ENCODE measurements around the gene ANP32B. TPM values are rescaled to one million over a fixed set of nuclear protein-coding genes. Genes with fewer than 3 reads are reported as not detected.
"Not testable (repeated sequence)": the region's sequence is repeated elsewhere in the genome, so short reads cannot be mapped to it uniquely, and the experiment has no call there.

Gene ANP32B
- total RNA-seq, 1 donor from 2014 or later: 18.8 TPM

- H3K27me3 ChIP-seq (ENCODE audit: control insufficient read depth in 3 of 3, insufficient read depth in 3 of 3, low read length in 3 of 3): no peaks in the 10 kb centered on the region
- no peak overlapping the region for H3K4me3 ChIP-seq (ENCODE audit: low read length in 3 of 3)
- peaks cover 14 to 38% (median 20%) of the 10 kb centered on the region in 3 donors for H3K4me1 ChIP-seq (ENCODE audit: control insufficient read depth in 3 of 3, insufficient read depth in 3 of 3, low read length in 3 of 3)
- H3K27ac ChIP-seq (ENCODE audit: low read depth, low read length): no peak overlapping the region
- no peaks in the 10 kb centered on the region for H3K9me3 ChIP-seq (ENCODE audit: control insufficient read depth in 3 of 3, low read length in 3 of 3)
- no peak overlapping the region for H3K9ac ChIP-seq (ENCODE audit: low read depth in 1 of 3, low read length in 3 of 3)
- H3K36me3 ChIP-seq (ENCODE audit: control insufficient read depth in 3 of 3, insufficient read depth in 3 of 3, low read length in 3 of 3): no peaks in the 10 kb centered on the region
Observed at GRCh38 chr9:97987487-97987886, 4.3 kb downstream of the ANP32B start.

DNA sequence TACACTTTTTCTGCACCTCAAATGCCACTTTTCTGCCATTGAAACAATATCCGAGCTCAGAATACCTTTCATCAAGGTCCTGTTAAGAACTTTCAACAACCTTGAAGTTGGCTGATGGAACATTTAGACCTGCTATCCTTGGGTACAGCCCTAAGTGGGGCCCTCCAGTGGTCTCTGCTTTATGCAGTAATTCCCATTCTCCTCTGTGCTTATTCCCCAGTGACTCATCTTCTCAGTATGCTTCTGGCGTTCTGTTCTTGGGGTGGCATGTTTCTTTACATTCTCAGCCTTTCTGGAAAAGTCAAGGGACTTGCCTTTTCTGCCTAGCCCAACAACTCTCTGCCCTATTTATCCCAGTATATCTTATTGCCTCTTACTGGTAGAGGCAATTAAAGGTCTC is 7.1 kb downstream of the ANP32B start:
- H3K36me3 ChIP-seq (ENCODE audit: control insufficient read depth in 3 of 3, insufficient read depth in 3 of 3, low read length in 3 of 3): peaks cover 0 to 8% (median 6%) of the 10 kb centered on the region in 3 donors
- no peaks in the 10 kb centered on the region for H3K9me3 ChIP-seq (ENCODE audit: control insufficient read depth in 3 of 3, low read length in 3 of 3)
- no peak overlapping the region for H3K4me3 ChIP-seq (ENCODE audit: low read length in 3 of 3)
- peaks cover 16 to 35% (median 19%) of the 10 kb centered on the region in 3 donors for H3K4me1 ChIP-seq (ENCODE audit: control insufficient read depth in 3 of 3, insufficient read depth in 3 of 3, low read length in 3 of 3)
- H3K27ac ChIP-seq (ENCODE audit: low read depth, low read length): no peak overlapping the region
- no peak overlapping the region for H3K9ac ChIP-seq (ENCODE audit: low read depth in 1 of 3, low read length in 3 of 3)
- H3K27me3 ChIP-seq (ENCODE audit: control insufficient read depth in 3 of 3, insufficient read depth in 3 of 3, low read length in 3 of 3): no peaks in the 10 kb centered on the region

- Histone ChIP-seq H3K36me3 (ENCODE audit: control insufficient read depth in 3 of 3, insufficient read depth in 3 of 3, low read length in 3 of 3) (peaks cover 0 to 14% (median 12%) of the 10 kb centered on the region in 3 donors), H3K4me1 (ENCODE audit: control insufficient read depth in 3 of 3, insufficient read depth in 3 of 3, low read length in 3 of 3) (peaks cover 8 to 21% (median 11%) of the 10 kb centered on the region in 3 donors), H3K4me3 (ENCODE audit: low read length in 3 of 3) (no peak overlapping the region), H3K27ac (ENCODE audit: low read depth, low read length) (no peak overlapping the region), H3K27me3 (ENCODE audit: control insufficient read depth in 3 of 3, insufficient read depth in 3 of 3, low read length in 3 of 3) (no peaks in the 10 kb centered on the region), H3K9me3 (ENCODE audit: control insufficient read depth in 3 of 3, low read length in 3 of 3) (no peaks in the 10 kb centered on the region), H3K9ac (ENCODE audit: low read depth in 1 of 3, low read length in 3 of 3) (no peak overlapping the region)
Observed at GRCh38 chr9:97991818-97992217, 8.7 kb downstream of the ANP32B start.

- no peak overlapping the region for H3K9ac ChIP-seq (ENCODE audit: low read depth in 1 of 3, low read length in 3 of 3)
- H3K27me3 ChIP-seq (ENCODE audit: control insufficient read depth in 3 of 3, insufficient read depth in 3 of 3, low read length in 3 of 3): no peaks in the 10 kb centered on the region
- H3K9me3 ChIP-seq (ENCODE audit: control insufficient read depth in 3 of 3, low read length in 3 of 3): no peaks in the 10 kb centered on the region
- H3K27ac ChIP-seq (ENCODE audit: low read depth, low read length): no peak overlapping the region
- no peak overlapping the region for H3K4me3 ChIP-seq (ENCODE audit: low read length in 3 of 3)
- peaks cover 11 to 21% (median 13%) of the 10 kb centered on the region in 3 donors for H3K4me1 ChIP-seq (ENCODE audit: control insufficient read depth in 3 of 3, insufficient read depth in 3 of 3, low read length in 3 of 3)
- peaks cover 0 to 14% (median 12%) of the 10 kb centered on the region in 3 donors for H3K36me3 ChIP-seq (ENCODE audit: control insufficient read depth in 3 of 3, insufficient read depth in 3 of 3, low read length in 3 of 3)
Observed at GRCh38 chr9:97992219-97992618, 9.1 kb downstream of the ANP32B start.

GRCh38 chr9:97993000-97993399 is 9.9 kb downstream of the ANP32B start:
- no peaks in the 10 kb centered on the region for H3K9me3 ChIP-seq (ENCODE audit: control insufficient read depth in 3 of 3, low read length in 3 of 3)
- peaks cover 16 to 29% (median 21%) of the 10 kb centered on the region in 3 donors for H3K4me1 ChIP-seq (ENCODE audit: control insufficient read depth in 3 of 3, insufficient read depth in 3 of 3, low read length in 3 of 3)
- H3K9ac ChIP-seq (ENCODE audit: low read depth in 1 of 3, low read length in 3 of 3): no peak overlapping the region
- no peaks in the 10 kb centered on the region for H3K27me3 ChIP-seq (ENCODE audit: control insufficient read depth in 3 of 3, insufficient read depth in 3 of 3, low read length in 3 of 3)
- H3K36me3 ChIP-seq (ENCODE audit: control insufficient read depth in 3 of 3, insufficient read depth in 3 of 3, low read length in 3 of 3): peaks cover 0 to 14% (median 12%) of the 10 kb centered on the region in 3 donors
- H3K27ac ChIP-seq (ENCODE audit: low read depth, low read length): no peak overlapping the region
- no peak overlapping the region for H3K4me3 ChIP-seq (ENCODE audit: low read length in 3 of 3)

- Histone ChIP-seq H3K4me1 (ENCODE audit: control insufficient read depth in 3 of 3, insufficient read depth in 3 of 3, low read length in 3 of 3) (peaks cover 15 to 32% (median 20%) of the 10 kb centered on the region in 3 donors), H3K9me3 (ENCODE audit: control insufficient read depth in 3 of 3, low read length in 3 of 3) (no peaks in the 10 kb centered on the region)
Observed at GRCh38 chr9:97994703-97995102, 11.6 kb downstream of the ANP32B start.

GRCh38 chr9:97996676-97997075 is 13.5 kb downstream of the ANP32B start:
- not testable (repeated sequence) for H3K9ac ChIP-seq (ENCODE audit: low read depth in 1 of 3, low read length in 3 of 3); H3K9me3 ChIP-seq (ENCODE audit: control insufficient read depth in 3 of 3, low read length in 3 of 3); H3K27me3 ChIP-seq (ENCODE audit: control insufficient read depth in 3 of 3, insufficient read depth in 3 of 3, low read length in 3 of 3); H3K4me3 ChIP-seq (ENCODE audit: low read length in 3 of 3)
- peaks cover 3 to 28% (median 22%) of the 10 kb centered on the region in 3 donors for H3K36me3 ChIP-seq (ENCODE audit: control insufficient read depth in 3 of 3, insufficient read depth in 3 of 3, low read length in 3 of 3)
- peaks cover 15 to 26% (median 20%) of the 10 kb centered on the region in 3 donors for H3K4me1 ChIP-seq (ENCODE audit: control insufficient read depth in 3 of 3, insufficient read depth in 3 of 3, low read length in 3 of 3)
- H3K27ac ChIP-seq (ENCODE audit: low read depth, low read length): peak overlapping the region; percentile 72

More at GRCh38 chr9:97994703-97995102, 11.6 kb downstream of the ANP32B start:
- Histone ChIP-seq H3K27ac (ENCODE audit: low read depth, low read length) (no peak overlapping the region), H3K9ac (ENCODE audit: low read depth in 1 of 3, low read length in 3 of 3) (no peak overlapping the region), H3K27me3 (ENCODE audit: control insufficient read depth in 3 of 3, insufficient read depth in 3 of 3, low read length in 3 of 3) (no peaks in the 10 kb centered on the region), H3K36me3 (ENCODE audit: control insufficient read depth in 3 of 3, insufficient read depth in 3 of 3, low read length in 3 of 3) (peaks cover 0 to 20% (median 19%) of the 10 kb centered on the region in 3 donors), H3K4me3 (ENCODE audit: low read length in 3 of 3) (no peak overlapping the region)

- no peaks in the 10 kb centered on the region for H3K9me3 ChIP-seq (ENCODE audit: control insufficient read depth in 3 of 3, low read length in 3 of 3)
- no peaks in the 10 kb centered on the region for H3K27me3 ChIP-seq (ENCODE audit: control insufficient read depth in 3 of 3, insufficient read depth in 3 of 3, low read length in 3 of 3)
- peak overlapping the region; percentile 72 for H3K27ac ChIP-seq (ENCODE audit: low read depth, low read length)
- no peak overlapping the region for H3K4me3 ChIP-seq (ENCODE audit: low read length in 3 of 3)
- H3K4me1 ChIP-seq (ENCODE audit: control insufficient read depth in 3 of 3, insufficient read depth in 3 of 3, low read length in 3 of 3): peaks cover 15 to 21% (median 20%) of the 10 kb centered on the region in 3 donors
- peak overlapping the region in 1 of 3 donors; percentile 44 for H3K9ac ChIP-seq (ENCODE audit: low read depth in 1 of 3, low read length in 3 of 3)
- peaks cover 3 to 28% (median 22%) of the 10 kb centered on the region in 3 donors for H3K36me3 ChIP-seq (ENCODE audit: control insufficient read depth in 3 of 3, insufficient read depth in 3 of 3, low read length in 3 of 3)
Observed at GRCh38 chr9:97997330-97998276, 14.5 kb downstream of the ANP32B start.

DNA sequence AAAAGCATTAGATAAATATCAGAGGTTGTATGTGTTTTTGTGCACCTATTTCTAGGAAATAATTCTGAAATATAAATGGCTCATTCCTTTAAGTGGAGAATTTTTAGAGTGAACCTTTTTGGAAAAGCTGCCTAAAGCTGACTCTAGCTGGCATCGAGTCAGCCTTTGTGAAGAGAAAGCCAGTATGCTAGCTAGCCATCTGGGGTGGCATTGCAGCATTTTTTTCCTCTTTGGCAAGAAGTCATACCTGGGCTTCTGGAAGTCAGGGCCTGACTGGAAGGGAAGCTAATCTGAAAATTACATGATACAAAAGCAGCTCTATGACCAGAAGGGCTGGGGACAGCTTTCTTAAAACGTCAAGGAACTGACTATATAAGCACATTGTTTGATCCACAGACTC is 19.7 kb downstream of the ANP32B start:
- Histone ChIP-seq H3K27me3 (ENCODE audit: control insufficient read depth in 3 of 3, insufficient read depth in 3 of 3, low read length in 3 of 3) (no peaks in the 10 kb centered on the region), H3K9ac (ENCODE audit: low read depth in 1 of 3, low read length in 3 of 3) (no peak overlapping the region), H3K9me3 (ENCODE audit: control insufficient read depth in 3 of 3, low read length in 3 of 3) (no peaks in the 10 kb centered on the region), H3K36me3 (ENCODE audit: control insufficient read depth in 3 of 3, insufficient read depth in 3 of 3, low read length in 3 of 3) (peaks cover 26 to 48% (median 44%) of the 10 kb centered on the region in 3 donors), H3K4me1 (ENCODE audit: control insufficient read depth in 3 of 3, insufficient read depth in 3 of 3, low read length in 3 of 3) (peaks cover 5 to 16% (median 7%) of the 10 kb centered on the region in 3 donors), H3K4me3 (ENCODE audit: low read length in 3 of 3) (no peak overlapping the region), H3K27ac (ENCODE audit: low read depth, low read length) (peak overlapping the region; percentile 55)
